COLO829 (cell line): ENCODE measurements around the gene SNAI1.
"Not testable (repeated sequence)": the region's sequence is repeated elsewhere in the genome, so short reads cannot be mapped to it uniquely, and the experiment has no call there.

Source experiments
- DNase-seq: peaks from one replicate; pipeline ENCODE4 v3.0.0; 2012; ENCODE audit warnings: low spot score

SNAI1 gene

GRCh38 chr20:49964964-49965780, 17.6 kb upstream of the SNAI1 start:
- DNase-seq, result peak; percentile 81

DNA sequence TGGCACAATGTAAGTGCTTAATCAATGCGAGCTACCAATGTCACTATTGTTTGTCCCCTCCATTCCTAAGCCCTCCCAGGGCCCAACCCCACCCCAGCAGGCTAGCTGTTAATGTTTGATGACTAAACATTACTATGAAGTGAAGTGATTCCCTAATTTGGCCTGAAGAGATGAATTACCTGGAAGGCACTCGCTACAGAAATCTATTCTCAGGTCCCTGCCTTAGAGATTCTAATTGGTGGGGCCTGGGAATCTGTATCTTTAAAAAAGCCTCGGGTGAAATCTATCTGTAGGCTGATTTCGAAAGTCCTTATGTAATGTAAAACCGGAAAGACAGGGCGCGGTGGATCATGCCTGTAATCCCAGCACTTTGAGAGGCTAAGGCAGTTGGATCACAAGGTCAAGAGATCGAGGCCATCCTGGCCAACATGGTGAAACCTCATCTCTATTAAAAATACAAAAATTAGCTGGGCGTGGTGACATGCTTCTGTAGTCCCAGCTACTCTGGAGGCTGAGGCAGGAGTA, 16.9 kb upstream of the SNAI1 start:
- DNase-seq, result no peak

DNA sequence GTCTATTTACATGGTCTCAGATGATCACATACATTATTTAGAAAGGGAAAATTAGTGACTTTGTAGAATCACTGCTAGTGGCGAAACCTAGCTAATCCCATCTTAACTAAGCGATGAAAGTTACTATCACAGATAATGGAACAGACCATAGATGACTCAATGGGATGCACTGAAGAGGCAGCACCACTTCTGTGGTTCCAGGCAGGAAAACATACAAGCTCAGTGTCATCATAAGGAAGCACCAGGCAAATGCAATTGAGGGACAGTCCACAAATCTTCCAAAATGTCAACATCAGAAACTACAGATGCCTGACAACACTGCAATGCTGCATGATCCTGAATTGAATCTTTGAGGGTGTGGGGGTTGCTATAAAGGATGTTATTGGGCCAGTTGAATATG, 15.9 kb upstream of the SNAI1 start:
- DNase-seq, result no peak

DNA sequence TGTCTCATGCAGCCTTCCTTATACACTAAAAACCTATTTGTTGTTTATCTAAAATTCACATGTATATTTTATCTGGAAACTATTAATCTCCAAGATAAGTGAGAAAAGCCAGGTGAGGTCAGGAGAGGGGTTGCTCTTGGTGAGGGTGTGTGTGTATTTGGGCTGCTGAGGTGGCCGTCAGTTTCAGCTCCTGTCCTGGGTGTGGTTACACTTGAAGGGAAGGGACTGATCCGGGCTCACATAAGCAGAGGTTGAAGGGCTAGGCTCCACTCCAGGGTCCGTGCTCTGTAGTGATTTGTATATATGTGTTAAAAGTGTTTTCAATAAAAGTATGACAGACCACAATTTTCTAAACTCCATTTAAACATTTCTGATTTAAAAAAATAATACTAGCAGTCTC, 13.5 kb upstream of the SNAI1 start:
- DNase-seq, result no peak

DNA sequence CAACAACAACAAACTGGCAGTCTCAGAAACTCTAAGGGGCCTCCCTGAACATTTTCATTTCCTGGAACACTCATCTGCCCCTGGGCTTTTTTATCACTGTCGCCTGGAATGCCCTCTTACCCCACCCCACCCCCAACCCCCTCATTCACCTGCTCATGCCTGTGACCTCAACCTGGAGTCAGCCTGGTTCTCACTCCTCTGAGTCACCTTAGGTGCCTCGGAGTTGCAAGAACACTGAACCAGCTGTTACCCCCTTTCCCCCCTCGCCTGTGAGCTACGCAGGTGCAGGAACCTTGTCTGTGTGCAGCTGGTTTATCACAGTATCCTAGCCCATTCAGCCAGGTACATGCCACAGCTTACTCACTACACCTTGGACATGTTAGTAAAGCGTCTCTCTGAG, 12.8 kb upstream of the SNAI1 start:
- no peak for DNase-seq

- DNase-seq, result no peak
Measured at GRCh38 chr20:49970498-49970897, 12.3 kb upstream of the SNAI1 start.

- DNase-seq, result no peak
Measured at GRCh38 chr20:49973981-49974380, 8.8 kb upstream of the SNAI1 start.

DNA sequence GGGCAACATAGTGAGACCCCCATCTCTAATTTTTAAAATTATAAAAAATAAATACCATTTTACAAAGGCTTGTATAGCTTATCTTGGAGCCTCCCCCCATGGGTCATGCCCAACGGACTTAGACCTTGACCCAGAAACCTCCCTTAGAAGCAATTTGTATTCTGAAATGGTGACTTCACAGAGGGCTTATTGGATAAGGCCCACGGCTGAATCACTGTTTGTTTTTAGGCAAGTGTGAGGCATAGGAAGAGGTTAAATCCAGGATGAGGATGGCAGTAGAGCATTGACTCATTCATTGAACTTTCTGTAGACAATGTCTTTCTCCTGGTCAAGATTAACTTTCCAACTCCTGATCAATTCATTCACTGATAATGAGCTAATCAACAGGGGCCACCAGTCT, 6.2 kb upstream of the SNAI1 start:
- no peak for DNase-seq

DNA sequence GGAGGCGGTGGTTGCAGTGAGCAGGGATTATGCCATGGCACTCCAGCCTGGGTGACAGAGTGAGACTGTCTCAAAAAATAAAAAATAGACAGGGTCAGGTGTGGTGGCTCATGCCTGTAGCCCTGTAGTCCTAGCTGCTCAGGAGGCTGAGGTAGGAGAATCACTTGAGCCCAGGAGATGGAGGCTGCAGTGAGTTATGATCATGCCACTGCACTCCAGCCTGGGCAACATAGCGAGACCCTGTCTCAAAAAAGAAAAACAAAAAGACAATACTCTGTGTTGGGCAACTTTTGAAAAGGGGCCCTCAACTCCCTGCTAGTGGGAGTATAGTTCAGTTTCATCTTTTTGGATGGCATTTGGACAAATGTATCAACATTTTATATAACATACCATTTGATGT, 5.0 kb upstream of the SNAI1 start:
- DNase-seq, result not testable (repeated sequence)

- DNase-seq, result no peak
Measured at GRCh38 chr20:49978685-49979029, 4.1 kb upstream of the SNAI1 start.

DNA sequence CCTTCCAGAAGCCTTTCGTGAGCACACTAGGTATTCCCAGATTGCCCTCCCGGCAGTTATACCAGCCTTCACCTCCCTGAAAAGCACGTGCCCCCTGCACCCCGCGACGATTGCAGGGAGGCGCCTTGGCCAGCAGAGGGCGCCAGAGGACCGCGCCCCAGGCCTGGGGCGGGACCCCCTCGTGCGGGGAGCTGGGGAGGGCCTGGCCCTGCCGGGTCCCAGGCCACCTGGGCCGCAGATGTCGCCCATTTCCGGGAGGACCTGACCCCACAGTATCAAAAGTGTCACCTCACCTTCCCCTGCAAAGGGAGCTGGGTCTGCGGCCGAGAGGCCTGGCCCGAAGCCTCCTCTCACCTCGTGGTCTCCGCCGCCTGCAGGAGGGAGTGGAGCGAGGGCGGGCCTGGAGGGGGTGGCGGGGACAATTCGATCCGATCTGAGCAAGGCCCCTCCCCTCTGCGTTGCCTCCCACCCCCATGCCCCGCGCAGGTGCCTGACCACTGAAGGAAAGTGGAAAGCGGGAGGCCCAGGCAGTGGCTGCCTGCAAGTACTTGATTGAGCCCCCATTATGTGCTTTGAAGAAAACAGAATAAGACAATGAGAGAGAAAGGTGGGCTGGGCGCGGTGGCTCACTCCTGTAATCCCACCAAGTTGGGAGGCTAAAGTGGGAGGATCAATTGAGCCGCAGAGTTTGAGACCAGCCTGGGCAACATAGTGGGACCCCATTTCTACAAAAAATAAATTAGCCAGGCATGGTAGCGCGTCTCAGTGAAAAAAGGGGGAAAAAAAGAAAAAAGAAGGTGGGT, 3.5 kb upstream of the SNAI1 start:
- DNase-seq, result no peak

DNA sequence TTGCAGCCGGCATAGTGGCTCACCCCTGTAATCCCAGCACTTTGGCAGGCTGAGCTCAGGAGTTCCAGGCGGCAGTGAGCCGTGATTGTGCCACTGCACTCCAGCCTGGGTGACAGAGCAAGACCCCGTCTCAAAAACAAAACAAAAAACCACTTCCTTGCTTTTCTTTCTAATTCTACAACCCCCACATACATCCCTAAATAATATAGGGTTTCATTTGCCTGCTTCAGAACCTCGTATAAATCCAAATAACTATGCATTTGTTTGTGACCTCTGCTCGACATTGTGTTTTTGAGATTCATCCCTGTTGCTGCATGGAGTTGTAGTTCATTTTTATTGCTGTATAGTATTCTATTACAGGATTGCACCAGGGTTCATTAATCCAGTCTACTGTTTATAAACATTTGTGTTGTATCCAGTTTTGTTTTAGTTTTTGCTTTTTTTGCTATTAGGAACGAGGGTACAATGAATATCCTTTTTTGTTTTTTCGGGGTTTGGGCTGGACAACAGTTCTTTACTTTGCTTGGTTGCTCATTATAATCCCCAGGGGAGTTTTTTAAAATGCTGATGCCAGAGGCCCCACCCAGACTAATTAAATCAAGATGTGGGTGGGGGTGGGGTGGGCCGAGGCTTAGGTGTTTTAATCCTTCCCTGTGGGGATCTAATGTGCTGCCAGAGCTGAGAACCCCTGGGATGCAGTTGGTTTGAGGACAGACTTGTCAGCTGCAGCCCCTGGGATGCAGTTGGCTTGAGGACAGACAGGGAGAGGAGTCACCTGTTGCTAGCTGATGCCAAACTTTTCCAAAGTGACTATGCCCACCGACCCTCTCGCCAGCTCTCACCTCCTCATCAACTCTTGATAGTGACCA, 2.4 kb upstream of the SNAI1 start:
- no peak for DNase-seq

DNA sequence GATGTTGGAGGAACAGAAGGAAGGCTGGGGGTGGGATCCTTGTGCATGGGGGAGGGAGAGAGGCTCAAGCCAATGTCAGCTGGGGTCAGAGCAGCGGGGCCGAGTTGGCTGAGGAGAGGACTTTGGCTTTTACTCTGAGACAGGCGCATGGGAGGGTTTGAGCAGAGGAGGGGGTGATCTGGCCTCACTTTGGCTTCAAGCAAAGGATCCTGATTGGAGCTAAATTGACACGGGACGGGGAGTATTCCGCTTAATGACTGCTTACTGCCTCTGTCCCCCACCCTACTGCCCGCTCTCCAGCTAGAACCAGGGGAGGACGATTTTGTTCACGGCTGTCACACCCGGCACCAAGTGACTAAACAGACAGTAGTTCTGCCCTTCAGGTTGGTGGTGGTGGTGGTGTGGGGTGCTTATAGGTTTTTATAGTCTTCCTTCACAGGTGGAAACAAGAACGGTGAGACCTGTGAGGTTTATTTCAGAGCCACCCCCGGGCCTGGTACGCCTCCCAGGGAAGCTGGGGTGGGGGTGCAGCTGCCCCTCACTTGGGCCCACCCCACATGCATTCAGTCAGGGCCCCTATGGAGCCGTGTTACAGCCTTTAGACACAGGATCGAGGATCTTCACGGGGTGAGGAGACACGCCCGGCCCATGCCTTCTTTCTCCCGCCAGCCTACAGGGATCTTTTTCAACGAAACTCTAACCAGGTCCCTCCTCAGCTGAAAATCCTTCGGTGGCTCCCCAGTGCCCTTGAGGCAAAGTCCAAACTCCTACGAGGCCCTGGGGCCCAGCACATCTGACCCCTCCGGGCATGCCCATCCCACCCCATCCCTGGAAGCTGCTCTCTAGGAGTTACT, 1.3 kb upstream of the SNAI1 start:
- DNase-seq, result no peak

GRCh38 chr20:49982072-49982345, 771 bp upstream of the SNAI1 start:
- DNase-seq, result no peak

GRCh38 chr20:49983123-49983847, 505 bp downstream of the SNAI1 start:
- no peak for DNase-seq

GRCh38 chr20:49983848-49984408, 1.1 kb downstream of the SNAI1 start:
- no peak for DNase-seq

DNA sequence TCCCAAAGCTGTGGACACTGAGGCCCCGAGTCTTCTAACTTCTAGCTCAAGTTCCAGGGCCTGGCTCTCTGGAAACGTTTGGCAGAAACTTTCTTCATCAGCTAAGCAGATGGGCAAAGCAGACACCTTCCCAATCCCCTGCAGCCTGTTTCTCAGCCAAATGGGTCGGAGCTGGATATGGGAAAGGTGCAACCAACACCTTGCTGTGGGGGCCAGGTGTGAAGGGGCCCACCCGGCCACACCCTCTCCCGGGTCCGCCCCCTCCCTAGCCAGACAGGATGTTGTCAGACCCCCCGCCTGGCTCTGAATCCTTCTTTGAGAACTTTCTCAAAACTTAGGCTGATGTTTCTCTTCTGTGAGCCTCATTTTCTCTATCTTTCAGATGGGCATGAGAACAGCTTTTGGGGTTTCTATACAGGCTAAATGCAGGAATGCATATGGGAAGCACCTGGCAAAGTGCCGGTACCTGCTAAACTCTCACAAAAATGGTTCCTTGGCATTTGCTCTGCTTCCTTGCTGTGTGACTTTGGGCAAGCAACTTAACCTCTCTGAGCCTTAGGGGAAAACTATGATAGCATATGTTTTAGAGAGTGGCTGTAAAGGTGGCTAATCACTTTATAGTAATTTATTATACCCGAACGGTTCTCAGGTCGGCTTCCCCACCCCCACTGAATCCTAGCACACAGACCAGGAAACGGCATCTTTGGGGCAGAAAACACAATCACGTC, 1.8 kb downstream of the SNAI1 start:
- no peak for DNase-seq

GRCh38 chr20:49985157-49985556, 2.4 kb downstream of the SNAI1 start:
- no peak for DNase-seq

- no peak for DNase-seq
Measured at GRCh38 chr20:49985617-49986016, 2.8 kb downstream of the SNAI1 start.

GRCh38 chr20:49986049-49986448, 3.3 kb downstream of the SNAI1 start:
- DNase-seq, result no peak
